H1 (cell line): ENCODE measurements around the gene RNF144A. TPM values are rescaled to one million over a fixed set of nuclear protein-coding genes. Genes with fewer than 3 reads are reported as not detected.

ENCODE experiments used
- CTCF ChIA-PET: fragments of 300-600 bp; sonication (Branson Sonifier 250); formaldehyde crosslinking; loops from one replicate; lab custom pipeline; 2021; ENCODE audit not compliant: partially characterized antibody; lab: Charles Lee
- POLR2A ChIA-PET: fragments of 300-600 bp; sonication (Branson Sonifier 250); formaldehyde crosslinking; loops from one replicate; lab custom pipeline; 2021; ENCODE audit warnings: inconsistent platforms; ENCODE audit not compliant: partially characterized antibody; lab: Charles Lee
- DNase-seq, 2 experiments: peaks; one replicate each; pipeline versions ENCODE4 v3.0.0 to v3.0.0-alpha.2; 2010 to 2022; ENCODE audit warnings: low spot score in 2 of 2, low read depth in 1 of 2, mixed read lengths in 1 of 2
- FAIRE-seq: peaks from 2 replicates; lab custom pipeline; 2011; peaks lifted over from hg19 to GRCh38; lab: Jason Lieb, UNC
- H2AFZ ChIP-seq: 2 replicates; pipeline ENCODE4 v1.8.1; 2012; ENCODE audit warnings: low read length, inconsistent platforms
- H2AK5ac ChIP-seq: 2 replicates; pipeline ENCODE4 v1.6.1; 2013; ENCODE audit warnings: low read depth, low read length
- H2BK120ac ChIP-seq: replicated peaks from 2 replicates; pipeline ENCODE3; 2013; ENCODE audit warnings: low read depth, low read length, inconsistent platforms
- H2BK12ac ChIP-seq: 2 replicates; pipeline ENCODE4 v1.6.1; 2013; ENCODE audit warnings: low read depth, low read length
- H2BK15ac ChIP-seq: 2 replicates; pipeline ENCODE4 v1.6.1; 2013; ENCODE audit warnings: low read length
- H2BK20ac ChIP-seq: 2 replicates; pipeline ENCODE4 v1.6.1; 2013; ENCODE audit warnings: low read length
- H2BK5ac ChIP-seq: 2 replicates; pipeline ENCODE4 v1.6.1; 2013; ENCODE audit warnings: low read depth, low read length
- H3K14ac ChIP-seq: 2 replicates; pipeline ENCODE4 v1.6.1; 2013; ENCODE audit warnings: inconsistent platforms; ENCODE audit not compliant: insufficient read length
- H3K18ac ChIP-seq: 2 replicates; pipeline ENCODE4 v1.6.1; 2013; ENCODE audit warnings: low read length; ENCODE audit errors: extremely low read depth
- H3K23ac ChIP-seq: 2 replicates; pipeline ENCODE4 v1.6.1; 2013; ENCODE audit warnings: inconsistent platforms; ENCODE audit not compliant: insufficient read length
- H3K23me2 ChIP-seq: 2 replicates; pipeline ENCODE4 v1.6.1; 2013; ENCODE audit warnings: low read depth, low read length
- H3K27ac ChIP-seq: 2 replicates; pipeline ENCODE4 v1.6.1; 2011; ENCODE audit warnings: low read depth, low read length, inconsistent platforms
- H3K27me3 ChIP-seq, 4 experiments: replicated peaks in 1 of 4; 1 replicate in 1 of 4; 2 replicates in 3 of 4; pipeline versions ENCODE4 v1.6.1 to v1.8.1; 2011 to 2013; ENCODE audit warnings: low read length in 3 of 4, mild to moderate bottlenecking in 3 of 4, inconsistent platforms in 2 of 4, mixed read lengths in 2 of 4, moderate library complexity in 1 of 4; ENCODE audit not compliant: control insufficient read depth in 3 of 4, insufficient read depth in 3 of 4; ENCODE audit errors: extremely low read depth in 1 of 4
- H3K36me3 ChIP-seq, 4 experiments: 2 replicates each; pipeline versions ENCODE4 v1.6.1 to v1.8.1; 2011 to 2013; ENCODE audit warnings: mild to moderate bottlenecking in 4 of 4, low read length in 3 of 4, moderate library complexity in 2 of 4, control low read depth in 1 of 4, inconsistent platforms in 1 of 4; ENCODE audit not compliant: insufficient read depth in 4 of 4, control insufficient read depth in 2 of 4
- H3K4ac ChIP-seq: replicated peaks from 2 replicates; pipeline ENCODE3; 2013; ENCODE audit warnings: low read length, low read depth, mixed read lengths, inconsistent platforms; ENCODE audit not compliant: insufficient read length
- H3K4me1 ChIP-seq, 4 experiments: replicated peaks in 1 of 4; 1 replicate in 1 of 4; 2 replicates in 3 of 4; pipeline versions ENCODE4 v1.6.1 to v1.8.1; 2011 to 2013; ENCODE audit warnings: low read length in 3 of 4, inconsistent platforms in 2 of 4, mixed read lengths in 1 of 4; ENCODE audit not compliant: insufficient read depth in 4 of 4, control insufficient read depth in 3 of 4
- H3K4me2 ChIP-seq, 2 experiments: 2 replicates each; pipeline versions ENCODE4 v1.6.1 to v1.8.1; 2011 to 2013; ENCODE audit warnings: low read depth in 2 of 2, low read length in 2 of 2, control low read depth in 1 of 2, inconsistent platforms in 1 of 2, mild to moderate bottlenecking in 1 of 2; ENCODE audit not compliant: insufficient read depth in 1 of 2
- H3K4me3 ChIP-seq, 4 experiments: fragments of 200-600, 300-600 bp in 1 of 4; sonication (generic), shearing (Covaris generic), sonication (Bioruptor Twin) in 1 of 4; 2 replicates each; pipeline versions ENCODE4 v1.5.1 to v1.8.1; 2011 to 2016; ENCODE audit warnings: low read length in 4 of 4, low read depth in 3 of 4, control low read depth in 2 of 4, inconsistent platforms in 2 of 4, mild to moderate bottlenecking in 2 of 4, mixed read lengths in 1 of 4, moderate library complexity in 1 of 4; ENCODE audit not compliant: insufficient read depth in 2 of 4; ENCODE audit errors: extremely low read depth in 1 of 4
- H3K56ac ChIP-seq: replicated peaks from 2 replicates; pipeline ENCODE3; 2013; ENCODE audit warnings: low read depth, mild to moderate bottlenecking, mixed read lengths, low read length, inconsistent platforms; ENCODE audit not compliant: insufficient read length
- H3K79me1 ChIP-seq: 2 replicates; pipeline ENCODE4 v1.6.1; 2013; ENCODE audit warnings: low read depth, low read length, control low read depth
- H3K79me2 ChIP-seq, 2 experiments: 2 replicates each; pipeline versions ENCODE4 v1.6.1 to v1.8.1; 2012 to 2013; ENCODE audit warnings: low read length in 2 of 2, mild to moderate bottlenecking in 2 of 2, inconsistent platforms in 1 of 2; ENCODE audit not compliant: insufficient read depth in 2 of 2, control insufficient read depth in 1 of 2
- H3K9ac ChIP-seq, 4 experiments: replicated peaks in 1 of 4; 1 replicate in 1 of 4; 2 replicates in 3 of 4; pipeline versions ENCODE4 v1.6.1 to v1.8.1; 2011 to 2013; ENCODE audit warnings: low read depth in 3 of 4, low read length in 3 of 4, control low read depth in 2 of 4, mild to moderate bottlenecking in 2 of 4, moderate library complexity in 2 of 4, inconsistent platforms in 1 of 4; ENCODE audit errors: extremely low read depth in 1 of 4
- H3K9me3 ChIP-seq, 2 experiments: 2 replicates each; pipeline versions ENCODE4 v1.6.1 to v1.8.1; 2012 to 2013; ENCODE audit warnings: mild to moderate bottlenecking in 2 of 2, moderate library complexity in 2 of 2, control low read depth in 1 of 2, inconsistent platforms in 1 of 2, low read depth in 1 of 2, low read length in 1 of 2, mixed read lengths in 1 of 2; ENCODE audit not compliant: insufficient read depth in 2 of 2
- H4K20me1 ChIP-seq, 2 experiments: replicated peaks in 1 of 2; 2 replicates each; pipeline versions ENCODE3 to v1.8.1; 2011 to 2013; ENCODE audit warnings: inconsistent platforms in 2 of 2, low read length in 2 of 2, mild to moderate bottlenecking in 1 of 2; ENCODE audit not compliant: insufficient read depth in 2 of 2, control insufficient read depth in 1 of 2
- H4K5ac ChIP-seq: 2 replicates; pipeline ENCODE4 v1.6.1; 2013; ENCODE audit warnings: low read length, low read depth, mixed read lengths, inconsistent platforms; ENCODE audit not compliant: insufficient read length
- H4K8ac ChIP-seq: 2 replicates; pipeline ENCODE4 v1.8.0; 2013; ENCODE audit warnings: mild to moderate bottlenecking, moderate library complexity, low read length, inconsistent platforms; ENCODE audit not compliant: insufficient read depth; ENCODE audit errors: extremely low read depth
- H4K91ac ChIP-seq: replicated peaks from 2 replicates; pipeline ENCODE3; 2013; ENCODE audit warnings: low read length, mixed read lengths, inconsistent platforms; ENCODE audit not compliant: insufficient read length
- BCL11A ChIP-seq, 2 experiments: IDR thresholded peaks; one replicate each; pipeline ENCODE4 v1.6.1; 2011; ENCODE audit warnings: low read depth in 2 of 2, low read length in 2 of 2, mild to moderate bottlenecking in 2 of 2
- EZH2 ChIP-seq: fragments of 200-600 bp; sonication (generic); IDR thresholded peaks from 2 replicates; pipeline ENCODE4 v1.7.1; 2012; ENCODE audit warnings: low read depth, mild to moderate bottlenecking, moderate library complexity, low read length, inconsistent platforms; ENCODE audit not compliant: severe bottlenecking
- GTF2F1 ChIP-seq: IDR thresholded peaks from 2 replicates; pipeline ENCODE4 v1.6.1; 2012; ENCODE audit warnings: low read depth, low read length, improper control_type of control experiment, borderline replicate concordance
- KDM1A ChIP-seq: fragments of 200-600, 300-600 bp; sonication (generic); IDR thresholded peaks from 2 replicates; pipeline ENCODE4 v1.7.1; 2016; ENCODE audit warnings: mild to moderate bottlenecking, low read length, borderline replicate concordance
- SP4 ChIP-seq: IDR thresholded peaks from 2 replicates; pipeline ENCODE4 v1.6.1; 2012; ENCODE audit warnings: low read length, inconsistent platforms
- ZNF274 ChIP-seq: IDR thresholded peaks from 2 replicates; pipeline ENCODE4 v1.7.0; 2012; ENCODE audit warnings: low read length, borderline replicate concordance; ENCODE audit errors: extremely low read depth
- WGBS, 2 experiments: shearing (Covaris generic) in 1 of 2; methylation state at CpG; one replicate each; pipeline versions ENCODE4 v1.1.6 to v1.1.7; 2013 to 2015; ENCODE audit warnings: low lambda C conversion rate in 2 of 2, mixed read lengths in 2 of 2, inconsistent platforms in 1 of 2, low coverage in 1 of 2, missing lambda C conversion rate in 1 of 2; ENCODE audit not compliant: insufficient replicate concordance in 2 of 2, insufficient coverage in 1 of 2, insufficient read length in 1 of 2; ENCODE audit errors: extremely low coverage in 1 of 2, missing lambda C conversion rate in 1 of 2; 5-methylcytosine and 5-hydroxymethylcytosine counted together
- polyA plus RNA-seq, 7 experiments: library from polyadenylated mRNA; depleted of rRNA in 3 of 7; stranded (reverse) in 5 of 7; unstranded in 2 of 7; fragments of >200 nt in 5 of 7; fragments of 200-250 nt in 2 of 7; gene quantifications; 1 replicate in 5 of 7; 2 replicates in 1 of 7; 4 replicates in 1 of 7; pipeline versions ENCODE4 v1.2.1 to v1.2.3, GENCODE V29; 2011 to 2013; ENCODE audit warnings: missing spikeins in 2 of 7, mixed read lengths in 2 of 7
- total RNA-seq: library from RNA; stranded (reverse); fragmentation: NEBNext Ultra II Directional; extraction: Animal tissue kit (Norgen Biotek cat#: 25700); gene quantifications from 2 replicates; pipeline ENCODE4 v1.2.1, GENCODE V29; 2021

RNF144A gene
- total and polyA plus RNA-seq, 2 of the 8 experiments (the other 6 are each of a cell fraction or from before 2014, with no cell fraction given), result 14.0 to 15.0 TPM

GRCh38 chr2:7018767-7019166, 101.6 kb downstream of the RNF144A start:
- no peak overlapping the region for H2AFZ ChIP-seq
- no peaks in the 10 kb centered on the region for H3K23me2 ChIP-seq
- TF ChIP-seq BCL11A (IDR thresholded peaks at IDR 0.05; ENCODE audit: low read depth in 2 of 2, low read length in 2 of 2) (no peak), SP4 (no peak), ZNF274 (no peak), GTF2F1 (no peak), EZH2 (no peak), KDM1A (no peak)
- no peaks in the 10 kb centered on the region for H3K9me3 ChIP-seq
- H2BK15ac ChIP-seq, result no peak overlapping the region
- no peak overlapping the region for H3K23ac ChIP-seq
- no peak overlapping the region for H4K8ac ChIP-seq
- no peak overlapping the region for H3K4me3 ChIP-seq
- CTCF ChIA-PET, result interaction anchor here (0.7 to 9.8 kb wide), 4 partner anchors 15 to 57 kb away, joined by 3 to 132 read pairs (median 8); no protein-coding TSS in a partner anchor
- H3K4me2 ChIP-seq, result no peak overlapping the region
- FAIRE-seq, result no peak
- no peak overlapping the region for H4K5ac ChIP-seq
- no peaks in the 10 kb centered on the region for H3K27me3 ChIP-seq
- peaks cover 0 to 9% (median 2%) of the 10 kb centered on the region in 4 experiments; a peak in 3 of 7 replicates for H3K4me1 ChIP-seq
- no peak overlapping the region for H2AK5ac ChIP-seq
- H3K27ac ChIP-seq, result no peak overlapping the region
- H3K18ac ChIP-seq, result no peak overlapping the region
- no peak overlapping the region for H3K4ac ChIP-seq
- 0 out of 8 replicates have a peak, but pooled peaks cover 0 to 3% (median 0%) of the 10 kb centered on the region in 4 experiments for H3K36me3 ChIP-seq
- no peaks in the 10 kb centered on the region for H3K79me1 ChIP-seq
- H3K56ac ChIP-seq, result no peak overlapping the region
- 96% methylated on average over 5 of the region's 5 CpGs; no CpG with 5 or more reads in 1 of the 2 experiments for WGBS, 2 experiments
- H2BK12ac ChIP-seq, result no peak overlapping the region
- H3K9ac ChIP-seq, result no peak overlapping the region
- H3K79me2 ChIP-seq, result no peaks in the 10 kb centered on the region
- no peak overlapping the region for H2BK5ac ChIP-seq
- H2BK120ac ChIP-seq, result no peak overlapping the region
- no peak for DNase-seq
- H4K20me1 ChIP-seq, result peaks cover 0 to 2% of the 10 kb centered on the region in 2 experiments
- no peak overlapping the region for H3K14ac ChIP-seq
- no peak overlapping the region for H4K91ac ChIP-seq
- POLR2A ChIA-PET, result no interaction called here
- no peak overlapping the region for H2BK20ac ChIP-seq
